NCI-H2196 (cell line): Measurements from ENCODE around the gene TSACC.

Source experiments
- DNase-seq: peaks from one replicate; lab custom pipeline; 2025; ENCODE audit not compliant: unreplicated experiment; lab: John Stamatoyannopoulos, UW

Gene TSACC

GRCh38 chr1:156391701-156392100, 53.4 kb downstream of the TSACC start:
- DNase-seq, result no peak

GRCh38 chr1:156392452-156392853, 54.1 kb downstream of the TSACC start:
- no peak for DNase-seq

GRCh38 chr1:156393095-156393494, 54.8 kb downstream of the TSACC start:
- no peak for DNase-seq

- DNase-seq, result no peak
Measured at GRCh38 chr1:156394082-156394481, 55.8 kb downstream of the TSACC start.

- DNase-seq, result peak; percentile 56
Measured at GRCh38 chr1:156394835-156395461, 56.6 kb downstream of the TSACC start.
